Mucosa of descending colon (tissue), 3 donors: ENCODE data around the gene RAD17. TPM values are rescaled to one million over a fixed set of nuclear protein-coding genes. Genes with fewer than 3 reads are reported as not detected.
"Not testable (repeated sequence)": the region's sequence is repeated elsewhere in the genome, so short reads cannot be mapped to it uniquely, and the experiment has no call there.

Experiments
- ATAC-seq: fragments of 200-7000 bp; cut with Tn5 transposase; one replicate; pipeline ENCODE4 v1.9.1; 2020; ENCODE audit warnings: mild to moderate bottlenecking, moderate library complexity
- DNase-seq, 3 donors: peaks; one replicate each; pipeline ENCODE4 v3.0.0-alpha.2; 2020
- H3K36me3 ChIP-seq: fragments of 200-600 bp; one replicate; pipeline ENCODE4 v1.8.0; 2021; ENCODE audit warnings: low read depth, mild to moderate bottlenecking
- H3K4me1 ChIP-seq: fragments of 200-600 bp; one replicate; pipeline ENCODE4 v1.8.0; 2021; ENCODE audit warnings: low read depth, mild to moderate bottlenecking
- H3K4me3 ChIP-seq: fragments of 200-600 bp; one replicate; pipeline ENCODE4 v1.8.0; 2021; ENCODE audit warnings: mild to moderate bottlenecking
- H3K9me3 ChIP-seq: fragments of 200-600 bp; one replicate; pipeline ENCODE4 v1.8.0; 2021; ENCODE audit warnings: mild to moderate bottlenecking
- intact Hi-C, 2 donors: fragments of 100-400 bp; cut with DNase I in 1 of 2; cut with micrococcal nuclease in 1 of 2; formaldehyde crosslinking; loops; one replicate each; pipeline versions ENCODE4 v1.11.0 to v1.11.1; 2022; cut with DNase I, micrococcal nuclease
- long read RNA-seq, 2 donors: library from polyadenylated mRNA; unstranded; transcript quantifications; one replicate each; pipeline ENCODE4 v2.0.0, GENCODE V29; 2019 to 2021
- total RNA-seq, 3 donors: library from RNA; stranded (reverse); fragmentation: NEBNext Ultra II Directional in 2 of 3; extraction: Animal tissue kit (Norgen Biotek cat#: 25700) in 2 of 3; gene quantifications; one replicate each; pipeline versions ENCODE4 v1.2.1 to v1.2.4, GENCODE V29; 2021 to 2023
- TF ChIP-seq, protein P1 (sequence below): fragments of 200-600 bp; IDR thresholded peaks from one replicate; pipeline ENCODE4 v1.8.0; 2022; ENCODE audit warnings: antibody characterized with exemption, mild to moderate bottlenecking
- donor health status: DM: no; HTN: no; CAD: no; lungs with moderate emphysema.
- donor health status: DM: no; HTN: no; CAD: no.
- donor health status: DM: no; HTN: yes; CAD: no.

RAD17 gene, protein sequence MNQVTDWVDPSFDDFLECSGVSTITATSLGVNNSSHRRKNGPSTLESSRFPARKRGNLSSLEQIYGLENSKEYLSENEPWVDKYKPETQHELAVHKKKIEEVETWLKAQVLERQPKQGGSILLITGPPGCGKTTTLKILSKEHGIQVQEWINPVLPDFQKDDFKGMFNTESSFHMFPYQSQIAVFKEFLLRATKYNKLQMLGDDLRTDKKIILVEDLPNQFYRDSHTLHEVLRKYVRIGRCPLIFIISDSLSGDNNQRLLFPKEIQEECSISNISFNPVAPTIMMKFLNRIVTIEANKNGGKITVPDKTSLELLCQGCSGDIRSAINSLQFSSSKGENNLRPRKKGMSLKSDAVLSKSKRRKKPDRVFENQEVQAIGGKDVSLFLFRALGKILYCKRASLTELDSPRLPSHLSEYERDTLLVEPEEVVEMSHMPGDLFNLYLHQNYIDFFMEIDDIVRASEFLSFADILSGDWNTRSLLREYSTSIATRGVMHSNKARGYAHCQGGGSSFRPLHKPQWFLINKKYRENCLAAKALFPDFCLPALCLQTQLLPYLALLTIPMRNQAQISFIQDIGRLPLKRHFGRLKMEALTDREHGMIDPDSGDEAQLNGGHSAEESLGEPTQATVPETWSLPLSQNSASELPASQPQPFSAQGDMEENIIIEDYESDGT
- 10 to 100 TPM; 15.8 to 20.9 (median 17.6) TPM for total RNA-seq
- long read RNA-seq, donor 1, partial matches to known transcripts = 2 of 19 reads
- long read RNA-seq, donor 1, other reads (novel, unspliced or antisense) = 6 of 19 reads
- long read RNA-seq, donor 2, partial matches to known transcripts = 1 of 4 reads
- long read RNA-seq, donor 2, other reads (novel, unspliced or antisense) = 1 of 4 reads

DNA sequence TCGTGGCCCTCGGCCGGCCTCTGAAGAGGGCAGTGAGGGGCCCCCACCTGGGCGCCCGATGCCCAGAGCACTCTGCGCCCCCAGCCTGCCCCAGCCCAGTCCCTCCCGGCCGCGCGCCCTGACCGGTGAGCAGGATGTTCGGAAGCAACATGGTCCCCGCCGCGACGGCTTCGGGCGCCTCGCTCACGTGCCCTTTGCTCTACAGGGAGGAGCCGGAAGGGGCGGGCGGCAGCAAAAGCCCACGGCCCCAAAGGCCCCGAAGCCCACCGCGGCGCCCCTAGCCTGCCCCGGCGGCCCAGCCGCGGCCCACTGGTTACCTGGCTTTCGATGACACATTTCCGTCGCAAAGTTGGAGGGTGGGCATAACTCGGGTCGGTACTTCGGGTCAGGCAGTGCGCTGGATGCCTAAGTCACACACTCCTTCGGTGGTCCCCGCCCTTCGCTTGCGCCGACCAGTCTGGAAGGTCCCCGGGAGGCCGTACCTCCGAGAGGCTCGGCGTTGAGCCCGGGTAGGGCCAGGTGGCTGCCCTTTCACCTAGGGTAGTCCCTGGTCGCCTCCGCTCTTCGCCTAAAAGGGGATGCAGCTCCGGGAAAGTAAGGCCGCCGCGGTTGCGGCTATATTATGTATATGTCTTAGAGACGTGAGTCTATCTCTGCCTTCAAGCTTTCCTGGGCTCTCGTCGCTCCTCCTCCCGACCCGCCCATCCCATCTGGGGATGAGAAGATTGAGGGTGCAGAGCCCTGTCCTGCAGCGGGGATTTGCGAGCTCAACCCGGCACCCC, at the start of gene RAD17, which contains the start of the genes AK6 and TAF9:
Gene RAD17, plus strand, starts transcription at position 479 of the 782 bp plus-strand sequence. CDS start 2,391 bp downstream, outside the sequence.
Gene AK6, minus strand, starts transcription at position 181 of the 782 bp plus-strand sequence. Its CDS starts 30 bp downstream, at position 151.
Gene TAF9, minus strand, starts transcription at position 181 of the 782 bp plus-strand sequence. CDS start 3,783 bp downstream, outside the sequence.
- peak; percentile 94 to 97 (median 97) for DNase-seq
- Histone ChIP-seq H3K4me1 (peaks cover 31% of the 10 kb centered on the region), H3K36me3 (peaks cover 4% of the 10 kb centered on the region), H3K4me3 (peak within 1 kb of the TSS; percentile 66), H3K9me3 (no peaks in the 10 kb centered on the region)
- intact Hi-C loops = no loop called here
- TF ChIP-seq, protein P1, sequence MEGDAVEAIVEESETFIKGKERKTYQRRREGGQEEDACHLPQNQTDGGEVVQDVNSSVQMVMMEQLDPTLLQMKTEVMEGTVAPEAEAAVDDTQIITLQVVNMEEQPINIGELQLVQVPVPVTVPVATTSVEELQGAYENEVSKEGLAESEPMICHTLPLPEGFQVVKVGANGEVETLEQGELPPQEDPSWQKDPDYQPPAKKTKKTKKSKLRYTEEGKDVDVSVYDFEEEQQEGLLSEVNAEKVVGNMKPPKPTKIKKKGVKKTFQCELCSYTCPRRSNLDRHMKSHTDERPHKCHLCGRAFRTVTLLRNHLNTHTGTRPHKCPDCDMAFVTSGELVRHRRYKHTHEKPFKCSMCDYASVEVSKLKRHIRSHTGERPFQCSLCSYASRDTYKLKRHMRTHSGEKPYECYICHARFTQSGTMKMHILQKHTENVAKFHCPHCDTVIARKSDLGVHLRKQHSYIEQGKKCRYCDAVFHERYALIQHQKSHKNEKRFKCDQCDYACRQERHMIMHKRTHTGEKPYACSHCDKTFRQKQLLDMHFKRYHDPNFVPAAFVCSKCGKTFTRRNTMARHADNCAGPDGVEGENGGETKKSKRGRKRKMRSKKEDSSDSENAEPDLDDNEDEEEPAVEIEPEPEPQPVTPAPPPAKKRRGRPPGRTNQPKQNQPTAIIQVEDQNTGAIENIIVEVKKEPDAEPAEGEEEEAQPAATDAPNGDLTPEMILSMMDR = no peak
- ATAC-seq = peak; percentile 98

DNA sequence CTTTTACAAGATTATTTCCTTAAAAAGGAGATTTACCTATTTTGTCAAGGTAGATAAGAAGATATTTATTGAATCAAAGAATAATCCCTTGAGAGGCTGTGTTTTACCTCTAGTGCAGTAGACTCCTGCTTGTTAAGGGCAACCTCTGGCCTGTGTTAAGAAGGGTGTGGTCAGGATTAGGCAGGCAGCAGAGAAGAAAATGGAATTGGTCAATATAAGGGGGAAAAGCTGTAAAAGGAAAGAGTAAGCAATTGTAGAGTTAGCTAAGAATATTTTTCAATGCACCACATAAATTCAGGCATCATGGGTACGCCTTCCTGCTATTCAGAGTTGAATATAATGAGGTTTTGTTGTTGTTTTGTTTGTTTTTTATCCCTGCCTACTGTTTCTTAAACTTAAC, 43.3 kb upstream of the RAD17 start:
- H3K36me3 ChIP-seq = no peaks in the 10 kb centered on the region
- TF ChIP-seq, protein P1 = no peak
- intact Hi-C loops = no loop called here
- H3K4me1 ChIP-seq = peaks cover 5% of the 10 kb centered on the region
- H3K4me3 ChIP-seq = no peak overlapping the region
- DNase-seq = peak in 1 of 3 donors; percentile 32
- H3K9me3 ChIP-seq = no peaks in the 10 kb centered on the region
- ATAC-seq = peak; percentile 90

DNA sequence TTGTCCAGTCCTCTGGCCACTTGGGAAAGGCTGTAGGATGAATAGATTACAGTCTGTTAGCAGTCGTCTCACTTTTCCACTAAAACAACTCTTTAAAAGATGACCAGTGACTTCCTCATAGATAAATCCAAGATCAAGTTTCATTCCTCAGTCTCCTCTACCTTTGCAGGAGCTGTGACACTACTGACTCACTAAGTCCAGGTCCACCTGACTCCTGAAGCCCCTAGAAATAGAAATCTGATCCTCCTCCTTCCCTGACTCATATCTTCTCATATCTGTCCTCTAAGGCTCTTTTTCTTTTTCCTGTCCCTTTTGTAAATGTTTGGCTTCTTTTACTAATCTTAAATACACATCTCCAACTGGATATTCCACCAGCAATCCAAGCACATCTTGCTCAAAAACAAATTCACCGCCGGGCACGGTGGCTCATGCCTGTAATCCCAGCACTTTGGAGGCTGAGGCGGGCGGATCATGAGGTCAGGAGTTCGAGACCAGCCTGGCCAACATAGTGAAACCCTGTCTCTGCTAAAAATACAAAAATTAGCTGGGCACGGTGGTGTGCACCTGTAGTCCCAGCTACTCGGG, 39.6 kb upstream of the RAD17 start:
- ATAC-seq (no peak), DNase-seq (no peak)
- TF ChIP-seq, protein P1 = no peak
- intact Hi-C loops = no loop called here
- peaks cover 5% of the 10 kb centered on the region for H3K4me1 ChIP-seq
- no peak overlapping the region for H3K4me3 ChIP-seq
- H3K36me3 ChIP-seq = no peaks in the 10 kb centered on the region
- H3K9me3 ChIP-seq = no peaks in the 10 kb centered on the region

DNA sequence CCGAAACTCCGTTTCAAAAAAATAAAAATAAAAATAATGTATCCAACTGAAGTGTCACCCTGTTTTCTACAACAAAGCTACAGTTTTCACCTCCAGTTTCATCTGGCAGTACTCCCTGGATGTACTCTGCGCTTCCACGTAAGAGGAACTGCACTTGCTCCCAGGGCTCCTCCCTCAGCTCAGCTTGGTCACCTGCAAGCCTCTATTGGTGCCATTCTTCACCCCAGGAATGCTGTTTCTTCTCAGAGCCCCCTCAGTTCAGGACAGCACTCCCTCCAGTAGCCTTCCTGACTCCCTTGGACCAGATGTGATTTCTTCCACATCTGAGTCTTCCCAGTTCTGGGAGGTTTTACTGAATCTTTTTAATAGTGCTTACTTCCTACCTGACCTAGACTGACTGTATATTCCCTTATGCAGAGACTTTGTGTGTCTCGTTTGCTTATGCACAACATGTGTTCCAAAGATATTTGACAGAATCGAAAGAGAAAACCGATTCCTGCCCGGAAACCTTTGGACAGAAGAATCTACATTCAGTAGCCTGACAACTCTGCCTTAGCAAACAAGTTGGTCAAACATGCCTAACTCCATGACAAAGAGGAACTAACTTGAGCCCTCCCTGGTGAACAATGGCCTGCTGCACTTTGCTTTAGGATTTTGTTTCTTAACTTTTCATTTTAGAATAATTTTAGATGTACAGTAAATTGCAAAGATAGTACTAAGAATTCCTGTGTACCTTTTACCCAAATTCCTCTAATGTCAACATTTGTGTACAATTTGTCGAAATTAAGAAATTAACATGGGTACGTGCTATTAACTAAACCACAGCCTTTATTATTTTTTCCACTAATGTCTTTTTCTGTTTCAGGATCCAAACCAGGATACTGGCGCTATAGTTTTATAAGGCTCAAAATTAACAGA, 37.8 kb upstream of the RAD17 start:
- H3K4me3 ChIP-seq = peak overlapping the region; percentile 49
- DNase-seq (peak in 2 of 3 donors; percentile 61 to 63), ATAC-seq (peak; percentile 79)
- no peaks in the 10 kb centered on the region for H3K36me3 ChIP-seq
- H3K9me3 ChIP-seq = no peaks in the 10 kb centered on the region
- TF ChIP-seq, protein P1 = no peak
- peaks cover 5% of the 10 kb centered on the region for H3K4me1 ChIP-seq
- intact Hi-C loops = no loop called here

DNA sequence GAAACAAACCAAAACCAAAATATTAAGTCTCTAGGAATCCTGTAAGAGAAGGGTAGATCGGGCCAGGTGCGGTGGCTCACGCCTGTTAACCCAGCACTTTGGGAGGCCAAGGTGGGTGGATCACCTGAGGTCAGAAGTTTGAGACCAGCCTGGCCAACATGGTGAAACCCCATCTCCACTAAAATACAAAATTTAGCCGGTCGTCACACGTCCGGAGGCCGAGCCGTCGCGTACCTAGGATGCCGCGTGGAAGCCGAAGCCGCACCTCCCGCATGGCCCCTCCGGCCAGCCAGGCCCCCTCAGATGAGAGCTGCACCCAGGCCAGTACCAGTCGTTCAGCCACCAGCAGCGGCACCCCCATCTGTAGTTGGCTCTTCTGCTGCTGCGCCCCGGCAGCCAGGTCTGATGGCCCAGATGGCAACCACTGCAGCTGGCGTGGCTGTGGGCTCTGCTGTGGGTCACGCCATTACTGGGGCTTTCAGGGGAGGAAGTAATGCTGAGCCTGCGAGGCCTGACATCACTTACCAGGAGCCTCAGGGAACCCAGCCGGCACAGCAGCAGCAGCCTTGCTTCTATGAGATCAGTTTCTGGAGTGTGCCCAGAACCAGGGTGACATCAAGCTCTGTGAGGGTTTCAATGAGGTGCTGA, 35.8 kb upstream of the RAD17 start:
- ATAC-seq, H3K36me3 ChIP-seq, intact Hi-C loops: not testable (repeated sequence)

More for the DNA sequence above, 35.8 kb upstream of the RAD17 start:
- not testable (repeated sequence) for H3K4me1 ChIP-seq, H3K9me3 ChIP-seq, H3K4me3 ChIP-seq
- DNase-seq = peak; percentile 9 to 53 (median 39)
